ENCODE results near the gene SLC5A9. TPM values are rescaled to one million over a fixed set of nuclear protein-coding genes. Genes with fewer than 3 reads are reported as not detected.

The SLC5A9 gene
- total RNA-seq, 1 donor from 2014 or later: not detected

DNA sequence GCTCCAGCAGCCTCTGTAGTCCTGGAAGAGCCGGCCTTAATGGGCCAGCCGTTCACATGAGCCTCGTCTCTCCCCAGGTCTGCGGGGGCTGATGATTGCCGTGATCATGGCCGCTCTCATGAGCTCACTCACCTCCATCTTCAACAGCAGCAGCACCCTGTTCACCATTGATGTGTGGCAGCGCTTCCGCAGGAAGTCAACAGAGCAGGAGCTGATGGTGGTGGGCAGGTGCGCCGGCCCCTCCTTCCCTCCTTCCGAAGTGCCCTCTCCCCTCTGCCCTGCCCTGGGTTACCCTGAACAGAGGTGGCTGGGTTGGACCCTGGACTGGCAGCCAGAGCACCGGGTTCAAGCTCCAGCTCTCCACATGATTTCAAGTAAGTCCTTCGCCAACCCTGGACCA, 13.1 kb downstream of the SLC5A9 start:
- H3K27ac Mint-ChIP-seq (ENCODE audit: unreplicated experiment): no peak overlapping the region
- Histone ChIP-seq H3K9me3 (ENCODE audit: insufficient read depth, low read depth, low read length) (no peaks in the 10 kb centered on the region), H3K27ac (ENCODE audit: low read depth, low read length) (no peak overlapping the region), H3K79me2 (ENCODE audit: insufficient read depth, low read length) (no peaks in the 10 kb centered on the region), H3K4me2 (ENCODE audit: low read length) (no peak overlapping the region), H3K36me3 (ENCODE audit: insufficient read depth, low read length) (no peaks in the 10 kb centered on the region), H3K27me3 (ENCODE audit: insufficient read depth, low read length) (no peaks in the 10 kb centered on the region), H4K20me1 (ENCODE audit: insufficient read depth, low read length) (no peaks in the 10 kb centered on the region), H3K4me1 (ENCODE audit: insufficient read depth, low read length) (no peaks in the 10 kb centered on the region), H3K4me3 (ENCODE audit: insufficient read depth, low read depth, low read length) (no peak overlapping the region), H3K9ac (ENCODE audit: low read length) (no peak overlapping the region), H2AFZ (ENCODE audit: low read depth, low read length) (no peak overlapping the region)
- no peaks in the 10 kb centered on the region for H3K9me3 Mint-ChIP-seq (ENCODE audit: unreplicated experiment)
- H3K36me3 Mint-ChIP-seq (ENCODE audit: low read depth, unreplicated experiment): no peaks in the 10 kb centered on the region
- TF ChIP-seq EZH2 (IDR thresholded peaks at IDR 0.05; ENCODE audit: insufficient read depth, low read length): no peak
- TF ChIP-seq, protein P1, sequence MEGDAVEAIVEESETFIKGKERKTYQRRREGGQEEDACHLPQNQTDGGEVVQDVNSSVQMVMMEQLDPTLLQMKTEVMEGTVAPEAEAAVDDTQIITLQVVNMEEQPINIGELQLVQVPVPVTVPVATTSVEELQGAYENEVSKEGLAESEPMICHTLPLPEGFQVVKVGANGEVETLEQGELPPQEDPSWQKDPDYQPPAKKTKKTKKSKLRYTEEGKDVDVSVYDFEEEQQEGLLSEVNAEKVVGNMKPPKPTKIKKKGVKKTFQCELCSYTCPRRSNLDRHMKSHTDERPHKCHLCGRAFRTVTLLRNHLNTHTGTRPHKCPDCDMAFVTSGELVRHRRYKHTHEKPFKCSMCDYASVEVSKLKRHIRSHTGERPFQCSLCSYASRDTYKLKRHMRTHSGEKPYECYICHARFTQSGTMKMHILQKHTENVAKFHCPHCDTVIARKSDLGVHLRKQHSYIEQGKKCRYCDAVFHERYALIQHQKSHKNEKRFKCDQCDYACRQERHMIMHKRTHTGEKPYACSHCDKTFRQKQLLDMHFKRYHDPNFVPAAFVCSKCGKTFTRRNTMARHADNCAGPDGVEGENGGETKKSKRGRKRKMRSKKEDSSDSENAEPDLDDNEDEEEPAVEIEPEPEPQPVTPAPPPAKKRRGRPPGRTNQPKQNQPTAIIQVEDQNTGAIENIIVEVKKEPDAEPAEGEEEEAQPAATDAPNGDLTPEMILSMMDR (IDR thresholded peaks at IDR 0.05; ENCODE audit: insufficient read depth, low read depth, low read length): no peak
- H3K4me3 Mint-ChIP-seq (ENCODE audit: unreplicated experiment): no peak overlapping the region
- FAIRE-seq: no peak
- H3K27me3 Mint-ChIP-seq (ENCODE audit: low read depth, unreplicated experiment): peaks cover 39% of the 10 kb centered on the region
- no peak for DNase-seq (ENCODE audit: low read depth)
- H3K4me1 Mint-ChIP-seq (ENCODE audit: low read depth, unreplicated experiment): no peaks in the 10 kb centered on the region

DNA sequence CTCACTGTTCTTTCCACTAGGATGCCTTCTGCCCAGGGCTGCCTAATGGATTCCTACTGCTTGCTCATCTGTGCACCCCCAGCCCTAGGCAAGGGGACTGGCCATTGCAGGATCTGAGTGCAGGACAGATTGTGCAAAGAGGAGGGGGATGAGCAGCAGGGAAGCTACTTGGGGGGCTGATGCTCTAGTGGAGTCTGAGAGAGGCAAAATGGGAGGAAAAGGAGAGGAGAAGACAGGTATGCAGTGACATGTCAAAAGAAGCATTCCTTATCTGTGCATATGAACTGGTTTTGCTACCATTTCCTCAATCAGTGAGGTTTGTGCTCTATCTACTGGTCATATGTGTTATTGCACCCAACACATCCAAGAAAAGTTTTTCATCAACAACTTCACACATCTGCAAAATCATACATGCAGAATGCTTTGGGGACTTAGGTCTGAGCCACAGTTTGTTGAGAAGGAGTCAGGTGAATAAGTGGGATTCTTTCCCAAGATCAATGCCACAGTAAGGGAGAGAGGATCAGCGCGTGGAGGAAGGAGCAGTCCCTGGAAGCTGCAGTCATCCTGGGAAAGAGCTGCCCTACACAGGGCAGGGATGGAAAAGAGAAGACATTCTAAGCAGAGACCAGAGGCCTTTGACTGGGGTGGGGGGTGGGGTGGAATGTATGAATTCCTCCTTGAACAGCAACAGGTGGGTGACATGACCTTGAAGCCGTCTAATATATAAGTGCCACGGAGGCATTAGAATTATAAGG, 14.4 kb downstream of the SLC5A9 start:
- H3K79me2 ChIP-seq (ENCODE audit: insufficient read depth, low read length): no peaks in the 10 kb centered on the region
- no peaks in the 10 kb centered on the region for H4K20me1 ChIP-seq (ENCODE audit: insufficient read depth, low read length)
- Mint-ChIP-seq H3K27me3 (ENCODE audit: low read depth, unreplicated experiment) (peaks cover 31% of the 10 kb centered on the region), H3K27ac (ENCODE audit: unreplicated experiment) (no peak overlapping the region), H3K4me3 (ENCODE audit: unreplicated experiment) (no peak overlapping the region), H3K9me3 (ENCODE audit: unreplicated experiment) (no peaks in the 10 kb centered on the region), H3K4me1 (ENCODE audit: low read depth, unreplicated experiment) (no peaks in the 10 kb centered on the region), H3K36me3 (ENCODE audit: low read depth, unreplicated experiment) (no peaks in the 10 kb centered on the region)
- H3K4me3 ChIP-seq (ENCODE audit: insufficient read depth, low read depth, low read length): no peak overlapping the region
- H3K9ac ChIP-seq (ENCODE audit: low read length): no peak overlapping the region
- peak; percentile 76 for FAIRE-seq
- H3K4me1 ChIP-seq (ENCODE audit: insufficient read depth, low read length): no peaks in the 10 kb centered on the region
- no peaks in the 10 kb centered on the region for H3K9me3 ChIP-seq (ENCODE audit: insufficient read depth, low read depth, low read length)
- no peaks in the 10 kb centered on the region for H3K27me3 ChIP-seq (ENCODE audit: insufficient read depth, low read length)
- no peak for TF ChIP-seq EZH2 (IDR thresholded peaks at IDR 0.05; ENCODE audit: insufficient read depth, low read length)
- TF ChIP-seq, protein P1 (IDR thresholded peaks at IDR 0.05; ENCODE audit: insufficient read depth, low read depth, low read length): peak; percentile 68
- H2AFZ ChIP-seq (ENCODE audit: low read depth, low read length): no peak overlapping the region
- no peak overlapping the region for H3K4me2 ChIP-seq (ENCODE audit: low read length)
- peak; percentile 15 for DNase-seq (ENCODE audit: low read depth)
- H3K27ac ChIP-seq (ENCODE audit: low read depth, low read length): no peak overlapping the region
- H3K36me3 ChIP-seq (ENCODE audit: insufficient read depth, low read length): no peaks in the 10 kb centered on the region

DNA sequence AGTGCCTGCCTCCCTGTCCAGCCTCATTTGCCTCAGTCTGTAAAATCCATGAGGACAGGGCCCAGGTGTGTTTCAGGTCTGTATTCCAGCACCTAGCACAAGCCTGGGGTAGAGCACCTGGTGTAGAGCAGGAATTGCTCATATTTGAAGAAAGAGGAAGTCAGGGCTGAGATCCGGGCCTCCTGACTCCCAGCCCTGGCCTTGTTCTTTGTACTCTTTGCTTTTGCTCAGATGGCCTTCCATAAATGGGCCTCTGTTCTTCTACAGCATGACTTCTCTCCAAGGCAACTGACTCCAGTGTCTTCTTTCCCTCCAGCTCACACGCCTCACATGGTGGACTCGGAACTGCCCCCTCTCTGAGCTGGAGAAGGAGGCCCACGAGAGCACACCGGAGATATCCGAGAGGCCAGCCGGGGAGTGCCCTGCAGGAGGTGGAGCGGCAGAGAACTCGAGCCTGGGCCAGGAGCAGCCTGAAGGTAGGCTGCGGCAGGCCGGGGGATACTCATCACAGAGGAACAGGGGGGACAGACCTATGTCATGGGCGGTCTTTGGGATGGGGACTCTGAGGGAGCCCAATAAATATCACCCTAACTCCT, 19.7 kb downstream of the SLC5A9 start:
- DNase-seq (ENCODE audit: low read depth) (no peak), FAIRE-seq (no peak)
- Mint-ChIP-seq H3K27ac (ENCODE audit: unreplicated experiment) (no peak overlapping the region), H3K4me1 (ENCODE audit: low read depth, unreplicated experiment) (no peaks in the 10 kb centered on the region), H3K36me3 (ENCODE audit: low read depth, unreplicated experiment) (no peaks in the 10 kb centered on the region), H3K4me3 (ENCODE audit: unreplicated experiment) (no peak overlapping the region), H3K9me3 (ENCODE audit: unreplicated experiment) (no peaks in the 10 kb centered on the region), H3K27me3 (ENCODE audit: low read depth, unreplicated experiment) (peaks cover 10% of the 10 kb centered on the region)
- H3K36me3 ChIP-seq (ENCODE audit: insufficient read depth, low read length): no peaks in the 10 kb centered on the region
- no peak overlapping the region for H2AFZ ChIP-seq (ENCODE audit: low read depth, low read length)
- no peak overlapping the region for H3K4me2 ChIP-seq (ENCODE audit: low read length)
- H3K4me1 ChIP-seq (ENCODE audit: insufficient read depth, low read length): no peaks in the 10 kb centered on the region
- no peak for TF ChIP-seq EZH2 (IDR thresholded peaks at IDR 0.05; ENCODE audit: insufficient read depth, low read length)
- TF ChIP-seq, protein P1 (IDR thresholded peaks at IDR 0.05; ENCODE audit: insufficient read depth, low read depth, low read length): no peak
- H3K27ac ChIP-seq (ENCODE audit: low read depth, low read length): no peak overlapping the region
- H3K4me3 ChIP-seq (ENCODE audit: insufficient read depth, low read depth, low read length): no peak overlapping the region
- no peaks in the 10 kb centered on the region for H3K27me3 ChIP-seq (ENCODE audit: insufficient read depth, low read length)
- no peaks in the 10 kb centered on the region for H3K9me3 ChIP-seq (ENCODE audit: insufficient read depth, low read depth, low read length)
- H4K20me1 ChIP-seq (ENCODE audit: insufficient read depth, low read length): no peaks in the 10 kb centered on the region
- H3K79me2 ChIP-seq (ENCODE audit: insufficient read depth, low read length): no peaks in the 10 kb centered on the region
- no peak overlapping the region for H3K9ac ChIP-seq (ENCODE audit: low read length)

Measured in astrocyte (in vitro differentiated cells and primary cell).